ENCODE measurements around the gene CLEC4C.
"Not testable (repeated sequence)": the region's sequence is repeated elsewhere in the genome, so short reads cannot be mapped to it uniquely, and the experiment has no call there.

CLEC4C gene, protein sequence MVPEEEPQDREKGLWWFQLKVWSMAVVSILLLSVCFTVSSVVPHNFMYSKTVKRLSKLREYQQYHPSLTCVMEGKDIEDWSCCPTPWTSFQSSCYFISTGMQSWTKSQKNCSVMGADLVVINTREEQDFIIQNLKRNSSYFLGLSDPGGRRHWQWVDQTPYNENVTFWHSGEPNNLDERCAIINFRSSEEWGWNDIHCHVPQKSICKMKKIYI

DNA sequence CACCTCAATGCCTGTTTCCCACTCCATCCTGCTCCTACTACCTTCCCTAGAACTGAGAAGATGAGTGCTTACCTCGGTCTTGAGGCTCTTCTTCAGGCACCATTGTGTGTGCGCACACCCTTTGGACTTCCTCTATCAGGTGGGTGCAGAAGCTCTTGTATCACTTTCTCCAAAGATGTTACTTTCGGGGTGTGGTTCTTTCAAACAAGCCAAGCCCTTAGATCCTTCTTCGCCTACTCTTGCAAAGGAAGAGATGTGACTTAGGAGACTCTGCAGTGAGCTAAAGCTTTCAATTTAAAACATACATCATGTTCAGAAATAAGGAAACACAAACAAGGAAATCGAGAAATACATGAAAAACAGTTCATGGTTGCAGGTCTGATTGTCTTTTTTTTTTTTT is at the start of gene CLEC4C:
Gene CLEC4C (minus strand): TSS at position 130 of the 400 bp plus-strand sequence. CDS start 27 bp downstream, at position 103.
- no peak for DNase-seq (ENCODE audit: low spot score)

DNA sequence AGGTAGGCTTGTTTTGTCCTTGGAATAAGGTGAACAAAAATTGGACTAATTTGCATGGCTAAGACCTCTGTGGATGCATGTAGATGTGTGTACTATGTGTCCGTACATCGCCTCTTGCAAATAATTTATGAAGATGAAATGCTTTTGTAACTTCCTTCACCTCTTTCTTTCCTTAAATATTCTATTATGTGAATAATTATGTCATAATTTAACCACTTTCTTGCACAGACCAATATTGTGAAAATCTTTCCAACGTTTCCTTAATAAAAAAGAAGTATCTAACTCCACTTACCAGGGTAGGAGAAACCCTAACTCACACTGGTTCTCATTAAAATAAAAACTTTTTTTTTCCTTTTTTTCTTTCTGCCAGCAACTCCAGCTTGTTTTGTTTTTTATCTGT is 46.0 kb upstream of the CLEC4C start:
- no peak for DNase-seq (ENCODE audit: low spot score)

DNA sequence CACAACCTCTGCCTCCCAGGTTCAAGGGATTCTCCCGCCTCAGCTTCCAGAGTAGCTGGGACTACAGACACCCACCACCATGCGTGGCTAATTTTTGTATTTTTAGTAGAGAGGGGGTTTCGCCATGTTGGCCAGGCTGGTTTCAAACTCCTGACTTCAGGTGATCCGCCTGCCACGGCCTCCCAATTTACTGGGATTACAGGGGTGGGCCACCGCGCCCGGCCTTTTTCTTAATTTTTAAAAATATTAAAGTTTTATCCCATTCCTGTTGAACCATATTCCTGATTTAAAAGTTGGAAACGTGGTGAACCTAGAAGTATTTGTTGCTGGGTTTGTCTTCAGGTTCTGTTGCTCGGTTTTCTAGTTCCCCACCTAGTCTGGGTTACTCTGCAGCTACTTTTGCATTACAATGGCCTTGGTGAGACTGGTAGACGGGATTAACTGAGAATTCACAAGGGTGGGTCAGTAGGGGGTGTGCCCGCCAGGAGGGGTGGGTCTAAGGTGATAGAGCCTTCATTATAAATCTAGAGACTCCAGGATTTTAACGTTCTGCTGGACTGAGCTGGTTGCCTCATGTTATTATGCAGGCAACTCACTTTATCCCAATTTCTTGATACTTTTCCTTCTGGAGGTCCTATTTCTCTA is 41.8 kb upstream of the CLEC4C start, which contains the start of gene NANOG:
Gene NANOG (plus strand): TSS at position 519 of the 645 bp plus-strand sequence. CDS start 213 bp downstream, outside the sequence.
- not testable (repeated sequence) for DNase-seq (ENCODE audit: low spot score)

DNA sequence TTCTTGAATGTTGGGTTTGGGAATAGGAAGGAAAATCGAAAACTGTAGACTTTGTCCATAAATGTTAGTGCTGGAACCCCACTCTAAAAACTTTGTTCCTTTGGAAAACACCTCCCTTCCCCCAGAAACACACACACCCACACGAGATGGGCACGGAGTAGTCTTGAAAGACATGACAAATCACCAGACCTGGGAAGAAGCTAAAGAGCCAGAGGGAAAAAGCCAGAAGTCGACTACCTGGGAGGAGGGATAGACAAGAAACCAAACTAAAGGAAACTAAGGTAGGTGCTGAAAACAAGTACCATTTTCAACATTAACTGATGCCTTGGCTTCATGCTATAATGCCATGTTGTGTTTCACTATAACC is 41.1 kb upstream of the CLEC4C start:
- DNase-seq (ENCODE audit: low spot score), result no peak

DNA sequence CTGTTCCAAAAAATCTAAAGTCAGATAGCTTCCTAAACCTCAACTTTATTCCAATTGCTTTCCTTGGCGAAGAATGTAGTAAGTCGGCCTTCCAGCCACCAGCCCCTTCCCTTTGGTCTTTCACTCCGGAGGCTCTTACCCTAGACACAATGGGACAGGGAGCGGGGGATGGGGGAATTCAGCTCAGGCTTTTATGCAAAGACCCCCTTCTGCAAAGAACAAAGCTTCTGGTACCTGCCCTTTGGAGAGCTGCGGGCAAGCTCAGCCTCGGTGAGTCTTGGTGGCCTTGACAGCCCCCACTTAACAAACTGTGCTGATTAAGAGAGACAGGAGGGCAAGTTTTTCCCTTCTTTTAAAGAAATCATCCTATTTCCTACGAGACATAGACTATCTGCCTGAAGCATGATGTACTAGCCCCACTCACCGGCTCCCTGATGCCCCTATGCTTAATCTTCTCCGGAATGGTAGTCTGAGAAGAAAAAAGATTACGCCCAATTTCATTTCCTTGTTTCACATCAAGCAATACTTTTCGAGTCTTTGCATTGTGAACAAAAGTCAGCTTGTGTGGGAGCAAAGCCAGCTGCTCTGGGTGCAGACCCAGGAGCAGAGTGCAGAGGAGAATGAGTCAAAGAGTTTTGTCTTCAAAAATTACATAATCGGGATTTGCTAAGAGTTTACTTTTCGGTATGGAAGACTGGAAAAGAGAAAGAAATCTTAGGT is 40.6 kb upstream of the CLEC4C start:
- DNase-seq (ENCODE audit: low spot score), result no peak

DNA sequence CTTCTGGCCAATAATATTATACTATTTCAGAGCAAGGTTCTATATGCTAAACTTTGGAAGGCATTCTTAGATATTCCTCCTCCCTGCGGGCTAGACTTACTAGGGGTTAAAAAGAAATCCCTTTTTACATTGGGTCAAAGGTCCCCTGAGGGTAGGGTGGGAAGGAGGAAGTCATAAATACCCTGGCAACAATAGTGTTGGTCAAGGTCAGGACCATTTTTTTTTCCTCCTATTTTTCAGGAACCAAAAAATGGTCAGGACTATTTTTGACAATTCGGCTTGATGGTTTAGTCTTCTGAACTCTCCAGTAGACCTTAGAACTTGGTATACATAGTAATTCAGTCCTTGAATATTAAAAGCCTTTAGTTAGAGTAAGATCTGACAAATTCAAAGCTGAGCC is 37.5 kb upstream of the CLEC4C start:
- no peak for DNase-seq (ENCODE audit: low spot score)

DNA sequence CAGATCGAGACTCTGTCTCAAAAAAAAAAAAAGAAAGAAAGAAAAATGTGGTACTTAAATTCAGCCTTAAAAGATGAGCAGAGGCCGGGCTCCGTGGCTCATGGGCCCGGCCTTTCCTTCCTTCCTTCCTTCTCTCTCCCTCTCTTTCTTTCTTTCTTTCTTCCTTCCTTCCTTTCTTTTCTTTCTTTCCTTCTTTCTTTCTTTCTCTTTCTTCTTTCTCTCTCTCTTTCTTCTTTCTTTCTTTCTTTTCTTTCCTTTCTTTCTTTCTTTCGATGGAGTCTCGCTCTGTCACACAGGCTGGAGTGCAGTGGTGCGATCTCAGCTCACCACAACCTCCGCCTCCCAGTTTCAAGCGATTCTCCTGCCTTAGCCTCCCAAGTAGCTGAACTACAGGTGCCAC is 36.3 kb upstream of the CLEC4C start:
- DNase-seq (ENCODE audit: low spot score), result not testable (repeated sequence)

DNA sequence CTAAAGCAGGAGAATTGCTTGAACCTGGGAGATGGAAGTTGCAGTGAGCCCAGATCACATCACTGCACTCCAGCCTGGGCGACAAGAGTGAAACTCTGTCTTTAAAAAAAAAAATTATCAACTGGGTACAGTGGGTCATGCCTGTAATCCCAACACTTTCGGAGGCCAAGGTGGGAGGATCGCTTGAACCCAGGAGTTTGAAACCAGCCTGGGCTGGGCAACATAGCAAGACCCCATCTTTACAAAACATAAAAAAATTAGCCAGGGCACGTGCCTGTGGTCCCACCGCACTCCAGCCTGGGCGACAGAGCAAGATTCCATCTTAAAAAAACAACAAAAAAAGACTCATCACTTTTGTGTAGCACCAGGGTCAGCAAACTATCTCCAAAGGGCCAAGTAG is 34.9 kb upstream of the CLEC4C start:
- no peak for DNase-seq (ENCODE audit: low spot score)

DNA sequence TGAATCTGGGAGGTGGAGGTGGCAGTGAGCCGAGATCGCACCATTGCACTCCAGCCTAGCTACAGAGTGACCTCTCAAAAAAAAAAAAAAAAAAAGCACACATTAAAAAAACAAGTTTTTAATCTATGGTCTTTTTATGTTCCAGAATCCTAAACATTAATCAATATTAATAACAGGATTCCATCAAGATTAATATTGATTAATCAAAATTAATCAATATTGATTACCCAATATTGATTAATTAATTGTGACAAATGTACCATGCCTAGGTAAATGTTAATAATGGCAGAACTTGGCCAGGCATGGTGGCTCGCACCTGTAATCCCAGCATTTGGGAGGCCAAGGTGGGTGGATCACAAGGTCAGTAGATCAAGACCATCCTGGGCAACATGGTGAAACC is 34.1 kb upstream of the CLEC4C start:
- DNase-seq (ENCODE audit: low spot score), result no peak

DNA sequence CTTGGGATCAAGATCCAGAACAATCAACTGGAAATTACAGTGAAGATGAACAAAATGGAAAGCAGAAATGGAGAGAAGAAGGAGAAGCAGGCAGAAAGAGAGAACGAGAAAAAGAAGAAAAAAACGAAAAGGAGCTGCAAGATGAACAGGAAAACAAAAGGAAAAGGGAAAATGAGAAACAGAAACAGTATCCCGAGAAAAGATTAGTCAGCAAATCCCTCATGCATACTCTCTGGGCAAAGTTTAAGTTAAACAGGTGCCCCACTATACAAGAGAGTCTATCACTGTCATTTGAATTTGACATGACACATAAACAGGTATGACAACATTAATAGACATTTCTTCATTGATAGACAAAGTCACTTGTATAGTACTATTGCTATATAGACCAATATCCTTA is 22.8 kb upstream of the CLEC4C start:
- no peak for DNase-seq (ENCODE audit: low spot score)

DNA sequence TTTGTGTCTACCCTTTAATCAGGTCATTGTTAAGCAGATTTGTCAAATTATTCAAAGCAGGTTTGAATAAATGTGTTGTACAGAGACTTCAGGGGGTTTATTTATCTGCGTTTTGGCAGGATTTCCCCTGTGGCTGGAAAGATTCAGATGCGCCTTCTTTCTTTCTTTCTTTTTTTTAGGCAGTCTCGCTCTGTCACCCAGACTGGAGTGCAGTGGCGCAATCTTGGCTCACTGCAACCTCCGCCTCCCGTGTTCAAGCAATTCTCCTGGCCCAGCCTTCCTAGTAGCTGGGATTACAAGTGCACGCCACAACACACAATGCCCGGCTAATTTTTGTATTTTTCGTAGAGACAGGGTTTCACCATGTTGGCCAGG is 11.6 kb upstream of the CLEC4C start:
- no peak for DNase-seq (ENCODE audit: low spot score)

DNA sequence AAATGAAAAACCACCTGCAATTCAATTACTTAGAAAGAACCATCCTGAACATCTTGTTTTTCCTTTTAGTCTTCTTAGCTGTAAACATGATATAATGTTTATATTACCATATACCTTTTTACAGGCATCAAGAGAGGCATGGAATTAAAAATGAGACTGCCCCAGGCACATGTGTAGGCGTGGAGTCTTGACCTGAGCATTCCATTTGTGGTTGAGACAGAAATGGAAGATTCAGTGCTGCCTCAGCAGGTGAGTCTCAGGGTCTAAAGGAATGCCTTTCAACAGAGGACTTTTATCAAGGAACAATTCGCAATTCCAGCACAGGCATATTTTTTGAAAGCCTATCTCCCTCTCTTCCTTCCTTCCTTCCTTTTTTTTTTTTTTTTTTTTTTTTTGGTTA is 9.8 kb upstream of the CLEC4C start:
- no peak for DNase-seq (ENCODE audit: low spot score)

DNA sequence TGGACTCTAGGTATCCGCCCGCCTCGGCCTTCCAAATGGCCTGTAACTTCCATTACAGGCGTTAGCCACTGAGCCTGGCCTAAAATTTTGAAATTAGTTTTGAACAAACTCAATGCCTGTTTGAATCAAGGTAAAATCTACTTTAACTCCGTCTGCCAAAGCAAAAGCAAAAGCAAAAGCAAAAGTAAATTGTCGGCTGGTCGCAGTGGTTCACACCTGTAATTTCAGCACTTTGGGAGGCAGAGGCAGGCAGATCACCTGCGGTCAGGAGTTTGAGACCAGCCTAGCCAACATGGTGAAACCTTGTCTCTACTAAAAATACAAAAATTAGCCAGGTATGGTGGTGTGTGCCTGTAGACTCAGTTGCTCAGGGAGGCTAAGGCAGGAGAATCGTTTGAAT is 8.5 kb upstream of the CLEC4C start:
- peak; percentile 28 for DNase-seq (ENCODE audit: low spot score)

DNA sequence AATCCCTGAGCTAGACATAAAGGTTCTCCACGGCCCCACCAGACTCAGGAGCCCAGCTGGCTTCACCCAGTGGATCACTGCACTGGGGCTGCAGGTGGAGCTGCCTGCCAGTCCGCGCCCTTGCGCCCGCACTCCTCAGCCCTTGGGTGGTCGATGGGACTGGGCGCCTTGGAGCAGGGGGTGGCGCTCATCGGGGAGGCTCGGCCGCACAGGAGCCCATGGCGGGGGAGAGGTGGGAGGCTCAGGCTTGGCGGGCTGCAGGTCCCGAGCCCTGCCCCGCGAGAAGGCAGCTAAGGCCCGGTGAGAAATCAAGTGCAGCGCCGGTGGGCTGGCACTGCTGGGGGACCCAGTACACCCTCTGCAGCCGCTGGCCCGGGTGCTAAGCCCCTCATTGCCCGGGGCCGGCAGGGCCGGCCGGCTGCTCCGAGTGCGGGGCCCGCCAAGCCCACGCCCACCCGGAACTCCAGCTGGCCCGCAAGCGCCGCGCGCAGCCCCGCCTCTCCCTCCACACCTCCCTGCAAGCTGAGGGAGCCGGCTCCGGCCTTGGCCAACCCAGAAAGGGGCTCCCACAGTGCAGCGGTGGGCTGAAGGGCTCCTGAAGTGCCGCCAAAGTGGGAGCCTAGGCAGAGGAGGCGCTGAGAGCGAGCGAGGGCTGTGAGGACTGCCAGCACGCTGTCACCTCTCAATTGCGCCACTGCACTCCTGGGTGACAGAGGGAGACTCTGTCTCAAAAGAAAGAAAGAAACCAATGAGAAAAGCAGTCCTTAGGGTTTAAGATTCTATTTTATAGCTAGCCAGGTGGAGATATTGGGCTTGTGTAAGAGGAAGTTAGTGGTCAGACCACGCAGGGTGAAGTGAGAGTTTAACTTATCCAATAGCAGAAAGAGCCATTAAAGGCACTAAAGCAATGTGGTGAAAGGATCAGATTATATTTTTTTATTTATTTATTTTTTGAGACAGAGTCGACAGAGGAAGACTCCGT is 5.1 kb upstream of the CLEC4C start:
- DNase-seq (ENCODE audit: low spot score), result not testable (repeated sequence)

DNA sequence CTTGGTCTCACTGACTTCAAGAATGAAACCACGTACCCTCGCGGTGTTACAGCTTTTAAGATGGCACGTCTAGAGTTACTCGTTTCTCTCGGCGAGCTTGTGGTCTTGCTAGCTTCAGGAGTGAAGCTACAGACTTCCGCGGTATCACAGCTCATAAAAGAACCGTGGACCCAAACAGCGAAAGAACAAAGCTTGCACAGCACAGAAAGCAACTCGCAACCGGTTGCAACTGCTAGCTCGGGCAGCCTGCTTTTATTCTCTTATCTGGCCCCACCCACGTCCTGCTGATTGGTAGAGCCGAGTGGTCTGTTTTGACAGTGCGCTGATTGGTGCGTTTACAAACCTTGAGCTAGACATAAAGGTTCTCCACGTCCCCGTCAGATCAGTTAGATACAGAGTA is 4.2 kb upstream of the CLEC4C start:
- DNase-seq (ENCODE audit: low spot score), result no peak

DNA sequence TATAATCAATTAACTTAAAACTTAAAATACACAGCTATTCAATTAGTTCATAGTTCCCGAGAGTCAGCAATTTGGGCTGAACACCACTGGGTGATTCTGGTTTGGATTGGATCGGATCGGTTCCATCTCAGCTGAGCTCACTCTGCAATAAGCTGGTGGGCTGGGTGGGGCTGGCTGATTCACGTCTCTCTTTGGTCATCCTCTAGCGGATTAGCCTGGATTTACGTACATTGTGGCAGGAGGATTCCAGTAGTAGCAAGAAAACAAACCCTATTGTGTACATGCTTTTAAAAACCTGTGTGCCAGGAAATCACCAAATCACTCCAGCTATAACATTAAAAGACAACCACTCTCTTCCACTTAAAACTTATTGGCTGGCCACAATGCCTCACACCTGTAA is 3.2 kb upstream of the CLEC4C start:
- DNase-seq (ENCODE audit: low spot score), result no peak

DNA sequence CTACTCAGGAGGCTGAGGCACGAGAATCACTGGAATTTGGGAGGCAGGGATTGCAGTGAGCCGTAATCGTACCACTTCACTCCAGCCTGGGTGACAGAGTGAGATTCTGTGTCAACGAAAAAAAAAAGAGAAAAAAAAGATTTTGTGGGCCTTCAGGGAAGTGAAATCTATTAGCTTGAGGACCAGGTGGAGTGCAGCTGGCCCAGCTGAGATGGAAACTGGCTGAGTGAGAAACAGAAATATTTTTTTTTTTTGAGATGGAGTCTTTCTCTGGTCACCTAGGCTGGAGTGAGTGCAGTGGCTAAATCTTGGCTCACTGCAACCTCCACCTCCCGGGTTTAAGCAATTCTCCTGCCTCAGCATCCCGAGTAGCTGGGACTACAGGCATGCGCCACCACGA is 2.3 kb upstream of the CLEC4C start:
- no peak for DNase-seq (ENCODE audit: low spot score)

DNA sequence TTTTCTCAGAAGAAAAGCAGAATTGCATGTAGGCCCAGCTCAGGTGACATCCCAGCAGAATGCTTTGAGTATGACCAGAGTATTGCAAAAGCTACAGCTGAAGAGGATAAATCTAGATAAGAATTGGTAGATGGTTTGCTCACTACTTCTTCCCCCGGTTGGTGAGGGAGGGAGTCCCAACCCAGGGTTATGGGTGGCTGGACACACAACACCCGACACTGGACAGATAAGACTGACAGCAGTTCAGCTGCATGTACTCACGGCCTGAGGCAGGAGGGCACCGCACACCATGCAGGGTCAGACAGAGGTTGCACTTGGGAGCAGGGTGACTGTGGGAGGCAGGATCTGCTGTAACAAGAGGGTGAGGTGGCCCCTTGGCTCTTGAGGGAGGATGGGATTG is 1.7 kb upstream of the CLEC4C start:
- no peak for DNase-seq (ENCODE audit: low spot score)

DNA sequence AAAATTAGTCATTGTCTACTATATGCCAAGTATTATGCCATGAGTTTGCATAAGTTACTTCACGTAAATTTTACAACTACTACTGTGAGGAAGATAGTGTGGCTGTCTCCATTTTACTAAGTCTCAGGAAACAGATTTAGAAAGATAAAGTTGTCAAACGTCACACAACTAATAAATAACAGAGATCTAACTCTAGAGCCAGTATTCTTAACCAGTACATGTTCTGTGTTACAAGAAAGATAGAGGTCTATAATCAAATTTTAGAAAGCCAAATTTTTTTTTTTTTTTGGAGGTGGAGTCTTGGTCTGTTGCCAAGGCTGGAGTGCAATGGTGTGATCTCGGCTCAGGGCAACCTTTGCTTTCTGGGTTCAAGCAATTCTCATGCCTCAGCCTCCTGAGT is 14.2 kb downstream of the CLEC4C start:
- DNase-seq (ENCODE audit: low spot score), result no peak

DNA sequence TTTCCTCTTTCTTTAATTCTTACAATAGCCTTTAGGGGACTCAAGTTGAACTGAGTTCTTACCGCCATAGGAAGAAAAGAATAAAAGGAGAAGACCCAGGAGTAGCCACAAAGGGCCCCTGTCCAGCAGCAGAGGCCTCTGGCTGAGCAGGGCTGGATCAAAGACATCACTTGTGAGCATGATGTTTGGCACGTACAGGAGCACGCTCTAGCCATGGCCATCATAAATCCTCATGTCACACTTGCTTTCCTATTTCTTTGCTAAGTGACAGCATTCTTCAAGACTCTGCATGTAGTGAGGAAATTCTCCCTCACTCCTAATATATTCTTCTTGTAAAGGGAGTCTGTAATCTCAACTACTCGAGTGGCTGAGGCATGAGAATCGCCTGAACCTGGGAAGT is 15.7 kb downstream of the CLEC4C start:
- no peak for DNase-seq (ENCODE audit: low spot score)

DNA sequence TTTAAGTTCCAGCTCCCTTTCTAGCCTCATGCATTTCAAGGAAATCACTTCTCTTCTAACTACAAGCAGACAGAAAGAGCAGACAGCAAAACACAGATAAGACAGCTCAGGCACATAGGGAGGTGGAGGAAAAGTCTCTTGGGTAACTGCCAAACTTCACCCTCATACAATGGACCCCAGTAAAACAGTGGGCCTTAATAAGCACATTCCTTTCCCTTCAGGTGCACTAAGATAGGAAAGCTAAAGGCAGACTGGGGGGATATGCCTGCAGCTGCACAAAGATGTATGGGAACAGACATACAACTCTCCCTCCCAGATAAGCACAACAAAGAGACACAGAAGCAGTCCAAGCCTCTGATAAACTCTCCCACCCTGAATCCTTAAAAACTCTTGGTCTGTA is 16.2 kb downstream of the CLEC4C start:
- DNase-seq (ENCODE audit: low spot score), result not testable (repeated sequence)

DNA sequence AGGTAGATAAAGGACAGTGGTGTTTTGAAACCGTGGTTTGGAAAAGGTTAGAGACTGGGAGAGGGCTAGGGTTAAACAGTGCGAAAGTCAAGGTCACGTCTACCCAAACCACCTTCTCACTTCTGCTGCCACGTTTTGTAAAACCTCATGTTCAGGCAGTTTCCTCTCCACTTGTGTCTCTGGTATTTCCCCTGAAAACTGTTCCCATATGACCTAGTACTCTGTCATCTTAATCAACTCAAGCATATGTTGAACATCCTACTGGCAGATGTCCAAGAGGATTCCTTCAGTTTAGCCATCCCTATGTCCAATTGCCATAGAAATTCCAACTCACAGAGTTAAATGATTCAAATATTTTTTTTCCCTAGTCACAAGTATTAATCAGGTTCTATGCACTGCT is 17.4 kb downstream of the CLEC4C start:
- no peak for DNase-seq (ENCODE audit: low spot score)
